COLO668 (cell line): Measurements from ENCODE around the gene DCC.

ENCODE experiments used
- DNase-seq: peaks from one replicate; lab custom pipeline; 2025; ENCODE audit not compliant: unreplicated experiment; lab: John Stamatoyannopoulos, UW

DCC gene

DNA sequence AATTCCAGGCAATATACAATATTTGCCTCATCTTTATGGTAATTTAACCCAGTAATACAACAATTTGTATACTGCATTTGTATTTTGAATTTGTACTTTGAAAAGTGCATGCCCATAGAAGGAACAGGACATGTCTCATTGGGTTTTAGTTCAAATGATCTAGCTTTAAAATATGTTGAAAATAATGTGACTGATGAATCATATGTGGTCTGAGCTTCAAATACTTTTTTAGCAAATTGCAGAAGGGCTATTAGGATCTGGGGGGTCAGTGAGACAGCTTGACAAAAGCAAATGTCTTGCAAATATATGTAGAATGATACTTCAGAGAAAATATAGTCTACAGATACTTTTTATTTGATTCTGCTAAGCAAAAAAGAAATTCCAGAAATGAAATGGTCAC lies 248.9 kb downstream of the DCC start:
- DNase-seq, result no peak

DNA sequence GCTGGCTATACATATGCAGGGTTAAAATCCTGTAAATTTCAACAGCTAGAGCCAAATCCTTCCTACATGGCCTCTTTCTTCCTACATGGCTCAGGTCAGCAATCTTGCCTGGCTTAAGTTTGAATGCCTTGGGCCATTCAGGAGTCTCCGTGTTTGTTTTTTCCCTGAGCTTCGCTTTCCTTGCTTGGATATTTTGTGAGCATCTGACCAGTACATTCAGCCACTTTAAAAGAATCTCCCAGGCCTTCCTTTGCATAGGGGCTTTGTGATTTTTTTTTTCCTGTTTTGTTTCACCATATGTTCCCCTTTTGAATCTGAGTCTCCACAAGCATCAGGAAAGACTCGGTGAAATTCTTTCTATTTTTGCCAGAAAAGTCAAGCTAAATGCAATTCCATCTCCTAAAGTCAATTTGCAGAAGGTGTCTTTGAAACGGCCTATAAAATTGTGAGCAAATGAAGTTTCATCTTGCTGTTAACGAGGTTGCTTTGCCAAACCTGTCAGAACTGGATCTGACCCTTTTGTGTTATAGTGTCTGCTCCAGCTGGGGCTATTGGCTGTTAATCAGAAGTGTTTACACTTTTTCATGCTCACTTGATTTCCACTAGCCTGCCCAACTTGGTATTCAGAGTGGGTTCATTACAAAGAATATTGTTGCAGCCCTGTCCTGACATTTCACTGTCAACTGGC lies 256.9 kb downstream of the DCC start:
- DNase-seq, result peak; percentile 67

DNA sequence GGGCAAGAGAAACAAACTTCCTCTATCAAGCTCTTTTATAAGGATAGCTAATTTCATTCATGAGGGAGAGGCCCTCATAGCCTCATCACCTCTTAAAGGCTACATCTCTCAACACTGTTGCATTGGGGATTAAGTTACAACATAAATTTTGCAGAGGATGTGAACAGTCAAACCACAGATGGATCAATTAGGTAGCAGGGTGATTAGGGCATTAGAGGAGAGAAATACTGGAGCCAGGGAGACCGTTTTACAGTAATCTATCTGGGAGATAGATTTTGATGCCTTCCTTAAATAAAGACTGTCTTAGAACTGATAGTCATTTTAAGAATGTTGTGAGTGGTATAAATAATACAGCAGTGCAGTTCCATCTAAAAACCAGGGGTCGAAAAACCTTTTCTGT lies 258.9 kb downstream of the DCC start:
- DNase-seq, result peak; percentile 28

DNA sequence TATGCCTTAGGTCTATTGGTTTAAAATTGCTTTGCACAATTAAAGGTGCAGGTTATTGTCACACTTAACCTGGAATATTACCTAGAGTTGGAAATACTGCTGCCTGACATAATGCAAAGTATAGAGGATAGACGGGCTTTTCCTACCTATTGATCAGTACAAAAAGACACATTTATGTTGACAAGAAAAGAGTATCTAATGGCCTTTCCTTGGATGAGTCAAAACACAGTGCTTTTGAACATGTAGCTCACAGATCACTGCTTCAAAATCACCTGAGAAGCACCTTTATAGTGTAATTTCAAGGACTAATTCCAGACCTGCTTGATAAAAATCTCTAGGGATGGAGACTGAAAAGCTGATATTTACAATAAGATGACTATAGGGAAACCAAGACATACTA lies 262.8 kb downstream of the DCC start:
- DNase-seq, result no peak

DNA sequence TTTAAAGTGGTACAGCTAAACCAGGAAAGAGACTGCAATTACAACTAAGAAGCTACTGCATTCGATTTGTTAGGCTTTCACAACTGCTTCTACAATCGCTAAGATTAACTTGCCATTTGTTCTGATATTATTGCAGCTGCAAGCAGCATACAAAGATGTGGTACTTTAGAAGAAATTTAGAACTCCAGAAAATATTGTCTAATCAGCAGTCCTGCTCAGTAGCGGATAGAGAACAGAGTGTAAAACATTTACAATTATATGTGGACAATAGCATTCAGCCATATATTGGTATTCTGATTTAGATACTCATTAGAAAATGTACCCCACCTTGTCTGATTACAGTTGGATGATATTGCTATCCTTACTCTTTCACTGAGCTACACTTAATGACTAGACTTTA lies 265.3 kb downstream of the DCC start:
- no peak for DNase-seq

GRCh38 chr18:52607985-52608384 lies 268.0 kb downstream of the DCC start:
- DNase-seq, result no peak

- DNase-seq, result no peak
Observed at GRCh38 chr18:52610451-52611115, 270.6 kb downstream of the DCC start.

DNA sequence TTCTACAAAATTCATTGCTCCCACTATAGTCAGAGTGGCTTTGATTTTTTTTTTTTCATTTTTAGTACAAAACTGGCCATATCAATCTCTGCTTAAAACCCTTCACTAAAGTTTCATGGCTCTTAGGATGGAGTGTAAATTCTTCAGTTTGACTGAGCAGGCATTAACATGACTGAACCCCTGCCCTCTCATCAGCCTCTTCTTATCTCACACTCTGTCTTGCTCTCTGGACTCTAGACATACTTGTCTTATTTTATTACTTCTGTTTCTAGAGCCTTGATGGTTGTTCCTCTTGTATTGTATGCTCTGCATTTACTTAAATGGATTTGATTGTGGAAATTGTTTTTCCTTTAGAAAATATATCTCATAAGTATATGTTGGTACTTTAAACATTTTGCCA lies 272.4 kb downstream of the DCC start:
- no peak for DNase-seq

DNA sequence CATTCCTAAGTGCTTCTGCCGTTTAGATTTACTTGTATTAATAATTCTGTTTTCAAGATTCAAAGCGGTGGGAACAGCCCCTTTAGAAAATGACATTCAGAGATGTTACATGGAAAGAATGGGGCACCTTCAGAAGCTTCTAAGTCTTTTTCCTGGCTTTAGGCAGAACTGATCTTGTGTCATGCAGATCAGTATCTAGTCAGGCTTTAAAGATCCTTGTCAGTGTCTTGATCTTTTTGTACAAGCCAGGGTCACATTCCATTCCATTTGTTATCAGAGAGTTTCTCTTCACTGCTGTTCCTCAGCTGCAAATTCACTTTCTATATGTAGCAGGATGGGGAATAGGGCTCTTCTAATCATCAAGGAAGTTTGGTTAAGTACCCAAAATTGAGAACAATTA lies 275.3 kb downstream of the DCC start:
- no peak for DNase-seq

- no peak for DNase-seq
Observed at GRCh38 chr18:52615943-52616342, 275.9 kb downstream of the DCC start.

GRCh38 chr18:52617931-52618330 lies 277.9 kb downstream of the DCC start:
- DNase-seq, result no peak

DNA sequence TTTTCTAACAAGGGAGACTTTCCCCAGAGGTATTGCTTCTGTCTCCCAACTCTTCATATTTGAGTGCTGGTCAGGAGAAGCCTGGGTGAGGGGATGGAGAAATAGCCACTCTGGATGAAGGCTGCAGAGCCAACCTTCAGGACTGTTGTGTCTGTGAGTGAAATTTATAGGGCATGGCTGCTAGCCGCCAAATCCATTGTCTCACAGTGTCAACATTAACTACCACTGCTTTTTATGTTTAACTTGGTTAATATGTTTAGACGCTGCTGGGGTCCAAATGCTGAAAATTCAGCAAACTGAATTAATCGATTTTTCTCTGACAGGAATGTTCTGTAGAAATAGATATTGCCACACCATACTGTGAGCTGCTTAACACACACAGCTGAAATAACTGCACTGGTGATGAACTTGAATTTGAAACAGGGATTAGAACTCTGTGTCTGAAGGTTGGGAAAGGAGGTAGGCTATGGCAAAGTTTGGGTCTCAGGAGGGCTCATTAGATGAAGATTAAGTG lies 281.0 kb downstream of the DCC start:
- no peak for DNase-seq

DNA sequence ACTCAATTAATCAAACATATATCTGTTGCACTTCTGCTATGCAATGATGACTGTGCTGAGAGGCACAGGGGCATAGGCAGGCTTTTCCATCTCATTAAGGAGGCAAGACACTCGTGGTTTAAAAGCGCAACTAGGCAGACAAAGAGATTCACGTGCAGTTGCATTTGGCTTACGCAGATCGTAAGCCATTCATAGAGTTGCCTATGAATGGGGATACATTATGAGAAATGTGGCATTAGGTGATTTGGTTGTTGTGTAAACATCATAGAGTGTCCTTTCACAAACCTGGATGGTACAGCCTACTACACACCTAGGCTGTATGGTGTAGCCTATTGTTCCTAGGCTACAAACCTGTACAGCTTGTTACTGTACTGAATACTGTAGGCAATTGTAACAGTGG lies 284.7 kb downstream of the DCC start:
- DNase-seq, result no peak

DNA sequence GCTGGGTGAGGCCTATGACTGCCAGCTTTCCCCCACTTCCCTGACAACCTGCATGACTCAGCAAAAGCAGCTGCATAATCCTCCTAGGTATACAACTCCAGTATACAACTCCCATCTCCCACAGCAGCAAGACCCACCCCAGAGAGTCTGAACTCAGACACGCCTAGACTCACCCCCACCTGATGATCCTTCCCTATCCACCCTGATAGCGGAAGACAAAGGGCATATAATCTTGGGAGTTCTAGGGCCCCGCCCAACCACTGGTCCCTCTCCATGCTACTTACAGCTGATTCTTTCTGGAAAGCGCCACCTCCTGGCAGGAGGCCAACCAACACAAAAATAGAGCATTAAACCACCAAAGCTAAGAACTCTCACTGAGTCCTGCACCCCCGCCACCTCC lies 296.5 kb downstream of the DCC start:
- peak; percentile 15 for DNase-seq

- no peak for DNase-seq
Observed at GRCh38 chr18:52648201-52648600, 308.2 kb downstream of the DCC start.

DNA sequence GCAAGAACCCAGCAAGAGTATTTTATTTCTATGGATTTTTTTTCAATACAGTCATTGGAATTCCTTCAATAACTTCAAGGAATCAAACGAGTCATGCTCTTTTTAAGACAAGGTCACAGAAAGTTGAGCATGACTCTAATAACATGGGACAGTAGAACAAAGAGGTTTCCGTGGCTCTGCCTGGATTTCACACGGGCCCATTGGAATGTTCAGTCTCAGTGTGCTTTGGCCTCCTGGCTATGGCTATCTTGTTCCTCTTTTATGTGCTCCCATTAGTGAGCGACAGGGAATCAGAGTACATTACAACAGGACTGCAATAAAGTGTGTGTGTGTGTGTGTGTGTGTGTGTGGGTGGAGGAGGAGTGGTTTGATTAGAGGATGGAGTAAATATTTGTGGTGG lies 312.4 kb downstream of the DCC start:
- DNase-seq, result no peak

GRCh38 chr18:52657043-52657805 lies 317.2 kb downstream of the DCC start:
- no peak for DNase-seq

DNA sequence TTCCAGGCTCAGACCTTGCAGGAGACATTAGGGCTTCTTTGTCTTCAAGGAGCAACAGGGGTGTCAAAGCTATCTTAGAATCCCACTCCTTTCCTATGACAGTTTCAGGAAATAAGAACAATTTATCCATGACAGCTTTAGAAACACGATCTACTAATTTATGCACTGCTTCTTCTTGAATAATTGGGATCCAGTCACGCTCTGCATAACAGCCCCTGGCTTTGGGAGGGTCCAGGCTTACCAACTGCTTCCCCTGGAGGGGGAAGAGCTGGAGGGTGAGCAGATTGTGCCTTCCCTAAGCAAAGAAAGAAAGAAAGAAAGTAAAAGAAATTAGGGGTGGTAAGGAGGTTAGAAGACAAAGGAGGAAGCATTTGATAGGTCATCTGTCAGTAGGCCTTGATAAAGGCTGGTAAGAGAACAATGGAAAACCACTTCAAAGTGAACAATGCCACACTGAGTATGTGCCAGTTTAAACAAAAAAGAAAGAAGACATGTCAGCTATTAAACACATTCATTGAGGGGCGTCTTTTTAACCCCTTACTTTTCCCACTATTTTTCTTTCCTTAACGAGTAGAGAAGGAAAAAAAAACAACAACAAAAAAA lies 327.6 kb downstream of the DCC start:
- DNase-seq, result no peak

DNA sequence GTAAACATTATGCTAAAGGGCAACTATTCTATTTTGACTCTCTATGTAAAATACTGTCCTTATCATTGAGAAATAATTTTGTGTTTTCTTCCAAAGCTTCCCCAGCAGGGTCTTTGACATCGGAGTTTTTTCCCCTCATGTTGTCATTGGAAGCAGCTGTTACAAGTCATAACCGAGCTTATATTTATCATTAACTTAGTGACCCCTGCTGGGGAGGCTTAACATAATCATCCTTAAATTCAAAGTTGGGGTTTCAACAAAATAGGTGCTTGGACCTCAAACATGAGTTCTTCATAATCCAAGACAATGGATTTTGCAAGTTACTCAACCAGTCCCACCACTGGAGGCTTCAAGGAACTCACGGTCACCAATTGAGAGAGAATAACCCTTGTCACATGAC lies 330.9 kb downstream of the DCC start:
- DNase-seq, result no peak

GRCh38 chr18:52678034-52678433 lies 338.0 kb downstream of the DCC start:
- DNase-seq, result no peak

- no peak for DNase-seq
Observed at GRCh38 chr18:52678551-52678950, 338.6 kb downstream of the DCC start.

DNA sequence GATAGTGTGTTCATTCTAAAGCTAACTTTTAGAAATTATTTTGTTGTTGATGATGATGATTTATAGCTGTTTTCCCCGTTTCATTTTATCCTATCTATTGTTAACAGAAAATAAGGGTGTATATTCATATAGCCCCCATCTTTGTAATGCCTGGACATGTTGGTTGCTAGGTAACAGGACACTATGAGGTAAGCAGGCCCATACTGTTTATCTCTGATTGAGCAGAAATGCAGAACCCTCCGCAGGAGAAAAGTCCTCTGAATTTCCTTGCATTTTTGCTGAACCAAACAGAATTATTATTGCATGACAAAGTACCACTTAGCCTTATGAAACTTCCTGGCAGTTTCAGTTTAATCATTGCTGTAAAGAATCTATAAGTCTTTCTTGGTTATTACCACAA lies 339.4 kb downstream of the DCC start:
- DNase-seq, result no peak
